ENCODE data around the gene ATOSB.

The ATOSB gene

GRCh38 chr9:35076848-35077247, 38.8 kb downstream of the ATOSB start:
- Histone ChIP-seq H3K9me3 (ENCODE audit: low read length) (no peaks in the 10 kb centered on the region), H3K27ac (ENCODE audit: low read depth, low read length) (no peak overlapping the region), H3K27me3 (ENCODE audit: control insufficient read depth in 1 of 2, insufficient read depth in 2 of 2, low read length in 2 of 2) (no peaks in the 10 kb centered on the region), H3K36me3 (ENCODE audit: insufficient read depth, low read length) (peaks cover 30% of the 10 kb centered on the region), H3K4me1 (ENCODE audit: insufficient read depth, low read length) (peaks cover 19% of the 10 kb centered on the region), H3K4me3 (ENCODE audit: low read depth in 1 of 2, low read length in 2 of 2) (no peak overlapping the region), H3K9ac (ENCODE audit: low read length) (no peak overlapping the region)

GRCh38 chr9:35075358-35075757, 40.3 kb downstream of the ATOSB start:
- peaks cover 27% of the 10 kb centered on the region for H3K4me1 ChIP-seq (ENCODE audit: insufficient read depth, low read length)
- H3K36me3 ChIP-seq (ENCODE audit: insufficient read depth, low read length): peaks cover 30% of the 10 kb centered on the region
- H3K9ac ChIP-seq (ENCODE audit: low read length): no peak overlapping the region
- no peaks in the 10 kb centered on the region for H3K9me3 ChIP-seq (ENCODE audit: low read length)
- no peak overlapping the region for H3K4me3 ChIP-seq (ENCODE audit: low read depth in 1 of 2, low read length in 2 of 2)
- H3K27me3 ChIP-seq (ENCODE audit: control insufficient read depth in 1 of 2, insufficient read depth in 2 of 2, low read length in 2 of 2): no peaks in the 10 kb centered on the region
- no peak overlapping the region for H3K27ac ChIP-seq (ENCODE audit: low read depth, low read length)

GRCh38 chr9:35074791-35075190, 40.9 kb downstream of the ATOSB start:
- no peaks in the 10 kb centered on the region for H3K9me3 ChIP-seq (ENCODE audit: low read length)
- H3K27ac ChIP-seq (ENCODE audit: low read depth, low read length): no peak overlapping the region
- H3K4me3 ChIP-seq (ENCODE audit: low read depth in 1 of 2, low read length in 2 of 2): no peak overlapping the region
- H3K27me3 ChIP-seq (ENCODE audit: control insufficient read depth in 1 of 2, insufficient read depth in 2 of 2, low read length in 2 of 2): no peaks in the 10 kb centered on the region
- no peak overlapping the region for H3K9ac ChIP-seq (ENCODE audit: low read length)
- peaks cover 29% of the 10 kb centered on the region for H3K4me1 ChIP-seq (ENCODE audit: insufficient read depth, low read length)
- peaks cover 30% of the 10 kb centered on the region for H3K36me3 ChIP-seq (ENCODE audit: insufficient read depth, low read length)

GRCh38 chr9:35074141-35074540, 41.5 kb downstream of the ATOSB start:
- H3K9me3 ChIP-seq (ENCODE audit: low read length): no peaks in the 10 kb centered on the region
- no peak overlapping the region for H3K4me3 ChIP-seq (ENCODE audit: low read depth in 1 of 2, low read length in 2 of 2)
- no peak overlapping the region for H3K9ac ChIP-seq (ENCODE audit: low read length)
- no peaks in the 10 kb centered on the region for H3K27me3 ChIP-seq (ENCODE audit: control insufficient read depth in 1 of 2, insufficient read depth in 2 of 2, low read length in 2 of 2)
- H3K4me1 ChIP-seq (ENCODE audit: insufficient read depth, low read length): peaks cover 33% of the 10 kb centered on the region
- H3K27ac ChIP-seq (ENCODE audit: low read depth, low read length): no peak overlapping the region
- H3K36me3 ChIP-seq (ENCODE audit: insufficient read depth, low read length): peaks cover 30% of the 10 kb centered on the region

GRCh38 chr9:35073279-35073612, 42.4 kb downstream of the ATOSB start:
- peak overlapping the region in 1 of 2 donors; percentile 92 for H3K4me3 ChIP-seq (ENCODE audit: low read depth in 1 of 2, low read length in 2 of 2)
- H3K9ac ChIP-seq (ENCODE audit: low read length): no peak overlapping the region
- H3K4me1 ChIP-seq (ENCODE audit: insufficient read depth, low read length): peaks cover 33% of the 10 kb centered on the region
- peaks cover 32% of the 10 kb centered on the region for H3K36me3 ChIP-seq (ENCODE audit: insufficient read depth, low read length)
- H3K9me3 ChIP-seq (ENCODE audit: low read length): no peaks in the 10 kb centered on the region
- no peaks in the 10 kb centered on the region for H3K27me3 ChIP-seq (ENCODE audit: control insufficient read depth in 1 of 2, insufficient read depth in 2 of 2, low read length in 2 of 2)
- no peak overlapping the region for H3K27ac ChIP-seq (ENCODE audit: low read depth, low read length)

- Histone ChIP-seq H3K4me1 (ENCODE audit: insufficient read depth, low read length) (peaks cover 36% of the 10 kb centered on the region), H3K4me3 (ENCODE audit: low read depth in 1 of 2, low read length in 2 of 2) (peak within 1 kb of the TSS; percentile 73 to 92), H3K9me3 (ENCODE audit: low read length) (no peaks in the 10 kb centered on the region), H3K9ac (ENCODE audit: low read length) (peak within 1 kb of the TSS; percentile 87), H3K36me3 (ENCODE audit: insufficient read depth, low read length) (peaks cover 38% of the 10 kb centered on the region), H3K27ac (ENCODE audit: low read depth, low read length) (peak within 1 kb of the TSS; percentile 97), H3K27me3 (ENCODE audit: control insufficient read depth in 1 of 2, insufficient read depth in 2 of 2, low read length in 2 of 2) (no peaks in the 10 kb centered on the region)
Observed at GRCh38 chr9:35072461-35073278, 43.0 kb downstream of the ATOSB start, which contains the start of gene VCP. Gene VCP (minus strand): TSS chr9:35072625. CDS start chr9:35072353, 272 bp downstream.

GRCh38 chr9:35071814-35072460, 43.7 kb downstream of the ATOSB start:
- Histone ChIP-seq H3K9ac (ENCODE audit: low read length) (peak overlapping the region; percentile 87), H3K27me3 (ENCODE audit: control insufficient read depth in 1 of 2, insufficient read depth in 2 of 2, low read length in 2 of 2) (no peaks in the 10 kb centered on the region), H3K4me3 (ENCODE audit: low read depth in 1 of 2, low read length in 2 of 2) (peak overlapping the region; percentile 73 to 92), H3K4me1 (ENCODE audit: insufficient read depth, low read length) (peaks cover 40% of the 10 kb centered on the region), H3K9me3 (ENCODE audit: low read length) (no peaks in the 10 kb centered on the region), H3K36me3 (ENCODE audit: insufficient read depth, low read length) (peaks cover 45% of the 10 kb centered on the region), H3K27ac (ENCODE audit: low read depth, low read length) (peak overlapping the region; percentile 97)

GRCh38 chr9:35070823-35071813, 44.5 kb downstream of the ATOSB start:
- Histone ChIP-seq H3K4me1 (ENCODE audit: insufficient read depth, low read length) (peaks cover 40% of the 10 kb centered on the region), H3K9ac (ENCODE audit: low read length) (peak overlapping the region; percentile 87), H3K9me3 (ENCODE audit: low read length) (no peaks in the 10 kb centered on the region), H3K36me3 (ENCODE audit: insufficient read depth, low read length) (peaks cover 46% of the 10 kb centered on the region), H3K27ac (ENCODE audit: low read depth, low read length) (peak overlapping the region; percentile 97), H3K4me3 (ENCODE audit: low read depth in 1 of 2, low read length in 2 of 2) (peak overlapping the region; percentile 73 to 92), H3K27me3 (ENCODE audit: control insufficient read depth in 1 of 2, insufficient read depth in 2 of 2, low read length in 2 of 2) (no peaks in the 10 kb centered on the region)

- no peaks in the 10 kb centered on the region for H3K9me3 ChIP-seq (ENCODE audit: low read length)
- peaks cover 40% of the 10 kb centered on the region for H3K4me1 ChIP-seq (ENCODE audit: insufficient read depth, low read length)
- no peak overlapping the region for H3K4me3 ChIP-seq (ENCODE audit: low read depth in 1 of 2, low read length in 2 of 2)
- no peaks in the 10 kb centered on the region for H3K27me3 ChIP-seq (ENCODE audit: control insufficient read depth in 1 of 2, insufficient read depth in 2 of 2, low read length in 2 of 2)
- H3K36me3 ChIP-seq (ENCODE audit: insufficient read depth, low read length): peaks cover 47% of the 10 kb centered on the region
- H3K27ac ChIP-seq (ENCODE audit: low read depth, low read length): no peak overlapping the region
- no peak overlapping the region for H3K9ac ChIP-seq (ENCODE audit: low read length)
Observed at GRCh38 chr9:35069020-35069419, 46.6 kb downstream of the ATOSB start.

- H3K9ac ChIP-seq (ENCODE audit: low read length): no peak overlapping the region
- H3K27me3 ChIP-seq (ENCODE audit: control insufficient read depth in 1 of 2, insufficient read depth in 2 of 2, low read length in 2 of 2): no peaks in the 10 kb centered on the region
- H3K36me3 ChIP-seq (ENCODE audit: insufficient read depth, low read length): peaks cover 62% of the 10 kb centered on the region
- H3K9me3 ChIP-seq (ENCODE audit: low read length): no peaks in the 10 kb centered on the region
- no peak overlapping the region for H3K27ac ChIP-seq (ENCODE audit: low read depth, low read length)
- peaks cover 40% of the 10 kb centered on the region for H3K4me1 ChIP-seq (ENCODE audit: insufficient read depth, low read length)
- H3K4me3 ChIP-seq (ENCODE audit: low read depth in 1 of 2, low read length in 2 of 2): no peak overlapping the region
Observed at GRCh38 chr9:35067056-35067455, 48.6 kb downstream of the ATOSB start.
